MV-4-11 (cell line): Measurements from ENCODE around the gene ST8SIA1.

ENCODE experiments used
- DNase-seq: peaks from one replicate; lab custom pipeline; 2025; lab: John Stamatoyannopoulos, UW

ST8SIA1 gene

GRCh38 chr12:22283508-22283907, 51.0 kb downstream of the ST8SIA1 start:
- DNase-seq, result no peak

GRCh38 chr12:22283006-22283506, 51.5 kb downstream of the ST8SIA1 start:
- DNase-seq, result no peak

- no peak for DNase-seq
Measured at GRCh38 chr12:22282283-22282682, 52.2 kb downstream of the ST8SIA1 start.

GRCh38 chr12:22276867-22277266, 57.6 kb downstream of the ST8SIA1 start:
- peak; percentile 47 for DNase-seq

GRCh38 chr12:22276313-22276712, 58.2 kb downstream of the ST8SIA1 start:
- DNase-seq, result no peak

- no peak for DNase-seq
Measured at GRCh38 chr12:22275843-22276242, 58.7 kb downstream of the ST8SIA1 start.

- DNase-seq, result no peak
Measured at GRCh38 chr12:22272335-22273151, 62.0 kb downstream of the ST8SIA1 start.

- DNase-seq, result no peak
Measured at GRCh38 chr12:22271023-22271422, 63.5 kb downstream of the ST8SIA1 start.

GRCh38 chr12:22268973-22269372, 65.5 kb downstream of the ST8SIA1 start:
- DNase-seq, result no peak

DNA sequence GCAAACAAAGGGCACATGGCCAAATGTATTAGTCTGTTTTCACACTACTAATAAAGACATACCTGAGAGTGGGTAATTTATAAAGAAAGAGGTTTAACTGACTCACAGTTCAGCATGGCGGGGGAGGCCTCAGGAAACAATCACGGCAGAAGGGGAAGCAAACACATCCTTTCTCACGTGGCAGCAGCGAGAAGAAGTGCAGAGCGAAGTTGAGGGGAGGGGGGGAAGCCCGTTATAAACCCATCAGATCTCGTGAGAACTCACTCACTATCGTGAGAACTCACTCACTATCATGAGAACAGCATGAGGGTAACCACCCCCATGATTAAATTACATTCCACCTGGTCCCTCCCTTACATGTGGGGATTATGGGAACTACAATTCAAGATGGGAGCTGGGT, 66.1 kb downstream of the ST8SIA1 start:
- no peak for DNase-seq

- no peak for DNase-seq
Measured at GRCh38 chr12:22266101-22266500, 68.4 kb downstream of the ST8SIA1 start.

- no peak for DNase-seq
Measured at GRCh38 chr12:22264380-22264779, 70.1 kb downstream of the ST8SIA1 start.

DNA sequence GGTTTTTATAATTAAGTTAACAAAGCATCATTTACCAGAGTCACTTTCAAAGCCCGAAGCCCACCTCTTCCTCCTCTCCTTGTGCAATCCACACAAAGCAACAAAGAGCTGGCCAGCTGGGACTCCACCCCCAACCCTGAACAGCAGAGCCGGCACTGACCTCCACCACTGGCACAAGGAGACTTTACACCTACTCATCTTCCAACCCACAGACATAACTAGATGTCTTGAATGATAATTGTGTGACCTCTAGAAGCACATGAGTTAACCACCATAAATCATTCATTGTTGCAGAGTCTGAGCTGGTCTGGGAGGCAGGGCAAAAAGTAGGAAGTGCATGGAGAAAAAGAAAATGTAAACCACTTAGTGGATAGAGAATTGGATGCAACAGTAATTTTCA, 72.2 kb downstream of the ST8SIA1 start:
- peak; percentile 18 for DNase-seq

- DNase-seq, result no peak
Measured at GRCh38 chr12:22257100-22257499, 77.4 kb downstream of the ST8SIA1 start.

DNA sequence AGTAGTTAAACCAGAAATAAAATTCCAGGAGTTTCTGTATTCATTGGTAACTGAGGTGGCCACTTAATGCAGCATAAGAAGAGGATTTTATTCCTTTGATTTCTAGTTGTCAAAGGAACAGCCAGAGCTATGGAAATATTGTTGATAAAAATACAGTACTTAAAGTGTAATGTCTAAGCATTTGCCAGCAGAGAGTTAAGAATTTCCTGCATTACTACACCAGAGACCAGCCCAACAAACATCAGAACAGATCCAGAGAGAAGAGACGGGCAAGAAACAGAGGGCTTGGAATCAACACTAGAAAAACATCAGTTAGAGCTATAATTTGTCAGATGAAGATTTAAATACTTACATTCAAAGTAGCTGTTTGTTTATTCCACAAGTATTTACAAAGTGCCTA, 77.9 kb downstream of the ST8SIA1 start:
- DNase-seq, result no peak

DNA sequence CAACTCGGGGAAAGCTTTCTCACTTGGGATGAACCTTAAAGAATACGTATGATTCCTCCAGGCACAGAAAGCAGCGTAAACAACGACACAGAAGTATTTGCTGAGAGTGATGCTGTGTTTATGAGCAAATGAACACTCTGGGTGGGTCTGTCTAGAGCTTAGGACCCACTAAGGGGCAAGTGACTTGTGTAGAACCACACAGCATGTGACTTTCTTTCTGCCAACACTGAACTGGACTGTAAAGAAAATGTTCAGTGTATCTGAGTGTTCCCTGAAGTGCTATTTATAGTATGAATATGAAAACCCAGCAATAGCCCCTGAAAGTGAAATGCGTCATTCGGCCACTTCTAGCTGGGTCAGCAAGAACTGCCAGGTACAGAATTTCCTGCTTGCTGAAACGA, 78.5 kb downstream of the ST8SIA1 start:
- DNase-seq, result no peak

- no peak for DNase-seq
Measured at GRCh38 chr12:22255097-22255496, 79.4 kb downstream of the ST8SIA1 start.

- DNase-seq, result no peak
Measured at GRCh38 chr12:22254478-22254877, 80.0 kb downstream of the ST8SIA1 start.

- no peak for DNase-seq
Measured at GRCh38 chr12:22252057-22252456, 82.5 kb downstream of the ST8SIA1 start.

- peak; percentile 82 for DNase-seq
Measured at GRCh38 chr12:22250762-22251161, 83.7 kb downstream of the ST8SIA1 start.

GRCh38 chr12:22248571-22249115, 85.9 kb downstream of the ST8SIA1 start:
- DNase-seq, result no peak

GRCh38 chr12:22248121-22248520, 86.4 kb downstream of the ST8SIA1 start:
- DNase-seq, result no peak

GRCh38 chr12:22246217-22246846, 88.2 kb downstream of the ST8SIA1 start:
- DNase-seq, result no peak
